ENCODE measurements around the gene CTF1.

Gene CTF1

GRCh38 chr16:30942426-30942806 lies 46.0 kb downstream of the CTF1 start:
- CTCF ChIA-PET, result interaction anchor here (0.8 to 7.6 kb wide), 20 partner anchors 10 to 926 kb away, joined by 3 to 103 read pairs (median 4); partner anchors contain the start of genes FBXL19 and ORAI3
- no peak for DNase-seq (ENCODE audit: low read depth, low spot score)
- POLR2A ChIA-PET, result interaction anchor here (1.0 to 1.2 kb wide), 2 partner anchors 13 to 137 kb away, joined by 3 read pairs; no protein-coding TSS in a partner anchor
- H3K4me3 ChIP-seq (ENCODE audit: low read depth, low read length), result no peak overlapping the region
- no peak for TF ChIP-seq CTCF (IDR thresholded peaks at IDR 0.05; ENCODE audit: insufficient read depth, low read length, missing control alignments)

GRCh38 chr16:30944352-30944751 lies 47.9 kb downstream of the CTF1 start:
- ChIA-PET CTCF (interaction anchor here (1.0 to 7.6 kb wide), 5 partner anchors 8 to 130 kb away, joined by 3 to 103 read pairs (median 4); partner anchors contain the start of gene ORAI3), POLR2A (no interaction called here)
- no peak for DNase-seq (ENCODE audit: low read depth, low spot score)
- TF ChIP-seq CTCF (IDR thresholded peaks at IDR 0.05; ENCODE audit: insufficient read depth, low read length, missing control alignments), result no peak
- H3K4me3 ChIP-seq (ENCODE audit: low read depth, low read length), result no peak overlapping the region

- POLR2A ChIA-PET, result interaction anchor here (0.5 kb wide), 1 partner anchor 313 kb away, joined by 3 read pairs; no protein-coding TSS in a partner anchor
- TF ChIP-seq CTCF (IDR thresholded peaks at IDR 0.05; ENCODE audit: insufficient read depth, low read length, missing control alignments), result no peak
- CTCF ChIA-PET, result interaction anchor here (1.0 to 1.7 kb wide), 2 partner anchors 8 to 103 kb away, joined by 3 to 8 read pairs; no protein-coding TSS in a partner anchor
- DNase-seq (ENCODE audit: low read depth, low spot score), result no peak
- H3K4me3 ChIP-seq (ENCODE audit: low read depth, low read length), result no peak overlapping the region
Measured at GRCh38 chr16:30946671-30947540, 50.5 kb downstream of the CTF1 start.

- H3K4me3 ChIP-seq (ENCODE audit: low read depth, low read length), result no peak overlapping the region
- ChIA-PET CTCF (interaction anchor here (1.0 to 1.7 kb wide), 2 partner anchors 9 to 104 kb away, joined by 3 to 8 read pairs; no protein-coding TSS in a partner anchor), POLR2A (no interaction called here)
- TF ChIP-seq CTCF (IDR thresholded peaks at IDR 0.05; ENCODE audit: insufficient read depth, low read length, missing control alignments), result no peak
- no peak for DNase-seq (ENCODE audit: low read depth, low spot score)
Measured at GRCh38 chr16:30947541-30947858, 51.1 kb downstream of the CTF1 start.

GRCh38 chr16:30947859-30948666 lies 51.6 kb downstream of the CTF1 start:
- DNase-seq (ENCODE audit: low read depth, low spot score), result peak; percentile 79
- no peak for TF ChIP-seq CTCF (IDR thresholded peaks at IDR 0.05; ENCODE audit: insufficient read depth, low read length, missing control alignments)
- POLR2A ChIA-PET, result no interaction called here
- CTCF ChIA-PET, result interaction anchor here (1.0 to 1.7 kb wide), 2 partner anchors 9 to 104 kb away, joined by 3 to 8 read pairs; no protein-coding TSS in a partner anchor
- H3K4me3 ChIP-seq (ENCODE audit: low read depth, low read length), result peak overlapping the region; percentile 71
